C4-2B (cell line): ENCODE results near the gene ROM1.
A peak's percentile ranks its signal among the peaks of the same experiment; 100 is the strongest.

ENCODE experiments used
- H3K27ac ChIP-seq: fragments of 450-650 bp; 2 replicates; pipeline ENCODE4 v1.5.1; 2017
- ZFX ChIP-seq: fragments of 450-650 bp; IDR thresholded peaks from 2 replicates; pipeline ENCODE4 v1.6.1; 2017
- TF ChIP-seq, protein P1 (sequence below): fragments of 450-650 bp; conservative IDR thresholded peaks from 2 replicates; pipeline ENCODE4 v1.5.1; 2017; ENCODE audit warnings: mild to moderate bottlenecking

ROM1 gene

DNA sequence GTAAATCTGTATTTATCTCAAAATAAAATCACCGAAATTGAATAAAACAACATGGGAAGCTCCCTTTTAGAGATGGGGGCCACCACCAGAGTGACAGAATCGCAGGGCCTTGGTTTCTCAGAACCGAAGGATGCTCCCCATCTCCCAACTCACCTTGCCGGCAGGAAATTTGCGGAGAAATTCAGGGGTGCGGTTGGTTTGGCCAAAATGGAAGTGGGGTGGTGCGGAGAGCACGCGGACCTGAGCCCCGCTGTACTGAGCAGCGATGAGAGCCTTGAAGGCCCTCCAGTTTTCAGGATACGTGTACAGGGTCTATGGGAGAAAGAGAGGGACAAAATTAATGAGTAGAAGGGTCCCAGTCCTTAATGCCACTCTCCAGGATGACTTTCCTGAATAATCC lies 40.6 kb upstream of the ROM1 start:
- H3K27ac ChIP-seq = peak overlapping the region; percentile 90
- TF ChIP-seq ZFX = no peak
- TF ChIP-seq, protein P1, sequence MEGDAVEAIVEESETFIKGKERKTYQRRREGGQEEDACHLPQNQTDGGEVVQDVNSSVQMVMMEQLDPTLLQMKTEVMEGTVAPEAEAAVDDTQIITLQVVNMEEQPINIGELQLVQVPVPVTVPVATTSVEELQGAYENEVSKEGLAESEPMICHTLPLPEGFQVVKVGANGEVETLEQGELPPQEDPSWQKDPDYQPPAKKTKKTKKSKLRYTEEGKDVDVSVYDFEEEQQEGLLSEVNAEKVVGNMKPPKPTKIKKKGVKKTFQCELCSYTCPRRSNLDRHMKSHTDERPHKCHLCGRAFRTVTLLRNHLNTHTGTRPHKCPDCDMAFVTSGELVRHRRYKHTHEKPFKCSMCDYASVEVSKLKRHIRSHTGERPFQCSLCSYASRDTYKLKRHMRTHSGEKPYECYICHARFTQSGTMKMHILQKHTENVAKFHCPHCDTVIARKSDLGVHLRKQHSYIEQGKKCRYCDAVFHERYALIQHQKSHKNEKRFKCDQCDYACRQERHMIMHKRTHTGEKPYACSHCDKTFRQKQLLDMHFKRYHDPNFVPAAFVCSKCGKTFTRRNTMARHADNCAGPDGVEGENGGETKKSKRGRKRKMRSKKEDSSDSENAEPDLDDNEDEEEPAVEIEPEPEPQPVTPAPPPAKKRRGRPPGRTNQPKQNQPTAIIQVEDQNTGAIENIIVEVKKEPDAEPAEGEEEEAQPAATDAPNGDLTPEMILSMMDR = no peak

DNA sequence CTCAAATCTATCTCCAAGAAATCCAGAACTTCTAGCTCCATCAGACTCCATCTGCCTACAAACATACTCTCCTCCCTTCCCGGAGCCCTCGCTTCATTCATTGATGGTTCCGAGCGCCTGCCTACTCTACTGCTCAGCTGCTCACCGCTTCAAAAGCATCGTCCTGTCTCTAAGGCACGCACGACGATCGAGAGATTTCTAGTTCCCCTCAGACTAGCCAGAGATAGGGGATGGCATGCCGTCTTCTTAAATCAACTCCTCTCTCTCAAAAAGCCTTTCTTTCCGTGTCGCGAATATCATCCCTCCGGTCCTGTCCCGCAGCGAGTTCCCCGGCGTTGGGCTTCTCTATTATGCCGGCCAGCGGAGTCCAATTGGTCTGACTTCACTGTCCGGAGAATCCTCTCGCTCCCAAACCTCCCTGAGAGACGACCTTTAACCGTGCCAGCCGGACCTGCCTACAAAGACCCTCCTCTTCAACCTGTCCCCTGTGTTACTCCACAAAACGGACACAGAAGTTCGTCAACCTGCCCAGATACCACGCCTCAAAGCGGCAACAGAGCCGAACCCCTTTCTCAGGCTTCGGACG lies 40.0 kb upstream of the ROM1 start:
- TF ChIP-seq, protein P1 = no peak
- no peak for TF ChIP-seq ZFX
- peak overlapping the region; percentile 90 for H3K27ac ChIP-seq

DNA sequence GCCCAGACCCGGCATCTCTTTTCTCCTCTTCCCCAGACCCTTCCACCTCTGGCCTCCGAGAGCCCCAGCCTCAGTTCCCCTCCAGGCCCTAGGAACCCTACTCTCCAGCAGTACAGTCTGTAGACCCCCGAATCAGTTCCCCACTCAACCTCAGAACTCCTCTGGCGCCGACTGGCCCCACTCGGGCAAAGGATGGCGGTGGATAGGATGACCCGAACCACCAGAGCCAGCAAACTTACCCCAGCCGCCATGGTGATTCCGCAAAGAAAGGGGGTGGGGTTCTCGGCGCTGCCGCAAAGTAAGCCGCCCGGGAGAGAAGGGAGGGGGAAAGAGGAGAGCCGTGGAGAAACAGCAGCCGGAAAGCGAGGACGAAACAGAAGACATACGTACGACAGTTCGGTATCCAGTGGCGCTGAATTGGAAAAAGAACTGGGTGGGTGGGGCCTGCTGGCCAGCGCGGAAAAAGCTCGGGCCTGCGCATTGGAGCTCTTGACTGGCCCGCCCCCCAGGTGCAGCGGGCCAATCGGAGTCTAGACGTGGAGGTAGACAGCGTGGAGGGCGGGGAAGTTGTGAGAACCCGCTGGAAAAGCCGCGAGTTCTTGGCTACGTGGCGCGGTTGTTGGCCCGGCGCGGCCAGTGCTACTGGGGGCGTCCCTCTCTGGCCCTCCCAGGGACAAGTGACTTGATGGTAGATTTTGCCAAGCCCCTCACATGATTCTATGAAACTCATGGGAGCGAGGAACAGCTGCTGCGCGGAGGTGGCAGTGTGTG lies 39.3 kb upstream of the ROM1 start, which contains the start of gene EEF1G:
TSS of gene EEF1G (minus strand) at position 300 of the 771 bp plus-strand sequence. CDS start at position 251, 49 bp downstream.
- TF ChIP-seq ZFX = no peak
- TF ChIP-seq, protein P1 = no peak
- H3K27ac ChIP-seq = peak within 1 kb of the TSS; percentile 90

DNA sequence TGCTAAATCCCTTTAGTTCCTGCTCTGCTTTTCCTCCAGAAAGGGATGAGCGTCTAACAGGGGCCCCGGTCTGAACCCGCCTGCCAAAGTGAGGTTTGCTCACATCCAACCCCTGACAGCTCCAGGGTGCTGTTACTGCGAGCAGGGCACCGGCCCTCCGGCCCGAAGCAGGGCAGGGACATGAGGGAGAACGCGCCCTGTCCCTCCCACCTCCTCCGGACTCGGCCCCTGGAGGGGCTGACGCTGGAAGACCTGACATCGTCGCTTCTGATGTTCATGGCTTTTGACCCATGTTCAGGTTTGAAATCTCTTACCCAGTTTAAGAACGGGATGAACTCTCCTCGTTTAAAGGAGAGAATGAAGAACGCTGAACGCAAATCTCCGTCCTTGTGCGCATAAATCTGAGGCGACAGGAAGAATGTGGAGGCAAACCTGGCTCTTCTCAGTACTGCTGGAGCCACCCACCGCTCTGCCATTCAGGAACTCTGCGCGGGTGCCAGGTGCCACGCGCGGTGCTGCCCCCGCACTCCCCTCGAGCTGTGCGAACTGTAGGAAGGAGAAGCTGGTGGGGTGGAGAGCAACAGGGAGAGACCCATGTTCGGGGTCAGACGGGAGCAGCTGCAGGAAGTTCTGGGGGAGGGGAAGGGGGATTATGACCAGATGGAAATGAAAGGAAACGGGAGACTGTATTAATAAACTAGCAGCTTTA lies 38.5 kb upstream of the ROM1 start:
- no peak for TF ChIP-seq ZFX
- H3K27ac ChIP-seq = peak overlapping the region; percentile 90

DNA sequence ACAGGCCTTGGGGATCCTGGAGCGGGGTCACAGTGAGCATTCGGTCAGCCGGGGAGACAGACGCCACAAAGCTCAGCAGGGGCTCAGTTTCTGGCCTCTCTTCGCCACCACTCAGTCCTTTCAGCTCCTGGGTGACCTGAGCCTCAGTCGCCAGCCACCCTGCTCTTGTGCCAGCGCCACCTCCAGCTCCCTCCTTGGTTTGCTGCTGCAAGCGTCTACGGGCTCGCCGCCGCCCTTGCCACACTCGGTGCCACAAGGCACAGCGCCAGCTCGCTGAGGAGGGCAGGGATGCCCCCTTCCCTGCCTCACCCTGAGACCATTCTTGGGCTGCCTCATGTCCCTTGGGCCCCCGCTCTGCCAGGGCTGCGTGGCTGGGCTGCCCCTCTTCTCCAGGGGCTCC lies 37.9 kb upstream of the ROM1 start:
- TF ChIP-seq ZFX = no peak
- TF ChIP-seq, protein P1 = no peak
- H3K27ac ChIP-seq = peak overlapping the region; percentile 90

DNA sequence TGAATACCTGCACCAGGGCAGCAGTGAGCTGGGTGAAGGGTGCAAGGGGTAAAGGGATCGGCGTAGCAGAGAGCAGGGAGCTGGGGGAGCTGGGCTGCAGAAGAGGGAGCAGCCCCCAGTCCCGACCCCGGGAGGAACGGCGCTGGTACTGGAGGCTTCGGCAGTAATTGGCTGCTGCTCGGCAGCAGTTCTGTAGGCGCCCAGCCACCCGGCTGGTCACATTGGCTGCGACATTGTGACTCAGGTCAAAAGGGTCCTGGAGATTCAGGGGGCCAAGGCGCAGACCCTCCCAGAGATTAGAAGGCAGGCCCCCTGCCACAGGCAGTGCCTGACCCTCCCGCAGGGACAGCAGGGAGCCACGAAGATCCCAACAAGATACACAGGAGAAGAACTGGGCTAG lies 37.2 kb upstream of the ROM1 start:
- no peak for TF ChIP-seq ZFX
- TF ChIP-seq, protein P1 = no peak
- no peak overlapping the region; the same call in 1 of the 2 replicates for H3K27ac ChIP-seq

DNA sequence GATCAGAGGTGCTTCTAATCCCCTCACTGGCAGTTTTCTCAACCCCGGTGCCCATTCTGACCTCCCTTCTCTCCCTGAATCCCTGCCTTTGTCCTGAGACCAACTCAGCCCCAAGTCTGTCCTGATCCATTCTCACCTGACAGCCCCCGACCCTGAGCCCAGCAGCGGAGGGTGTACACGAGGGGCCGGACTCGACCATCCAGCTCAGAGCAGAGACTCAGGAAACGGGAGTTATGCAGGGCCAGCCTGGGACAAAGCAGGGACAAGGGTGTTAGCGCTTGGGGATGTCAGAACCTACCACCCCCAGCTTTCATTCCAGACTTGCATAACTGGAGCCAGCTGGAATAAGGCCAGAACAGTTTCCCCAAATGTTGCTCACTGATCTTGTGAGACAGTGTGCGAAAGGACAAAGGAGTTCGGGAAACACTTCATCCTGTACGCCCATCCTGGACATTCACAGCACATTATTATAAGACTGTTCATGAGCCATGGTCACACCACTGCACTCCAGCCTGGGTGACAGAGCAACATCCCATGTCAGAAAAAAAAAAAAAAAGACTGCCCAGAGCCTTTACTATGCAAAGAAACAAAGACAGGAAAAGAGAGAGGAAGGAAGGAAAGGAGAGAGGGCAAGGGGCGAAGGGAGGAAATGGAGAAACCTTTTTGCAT lies 35.9 kb upstream of the ROM1 start:
- TF ChIP-seq, protein P1 = no peak
- no peak for TF ChIP-seq ZFX
- no peak overlapping the region for H3K27ac ChIP-seq
